HEK293T (cell line): ENCODE results near the gene RBFOX2.

ENCODE experiments used
- CTCF ChIA-PET: fragments of 350-600 bp; formaldehyde crosslinking; extraction: SDS; loops from one replicate; lab custom pipeline; 2021; ENCODE audit warnings: antibody characterized with exemption, inconsistent platforms; lab: Yijun Ruan, JAX
- POLR2A ChIA-PET: fragments of 350-600 bp; formaldehyde crosslinking; extraction: SDS; loops from one replicate; lab custom pipeline; 2020; ENCODE audit warnings: antibody characterized with exemption, inconsistent platforms; lab: Yijun Ruan, JAX
- DNase-seq: peaks from one replicate; pipeline ENCODE4 v3.0.0; 2012; ENCODE audit warnings: mixed read lengths; ENCODE audit errors: extremely low spot score
- ARNT ChIP-seq: fragments of 450-650 bp; IDR thresholded peaks from 2 replicates; pipeline ENCODE4 v1.6.1; 2017; ENCODE audit warnings: mild to moderate bottlenecking
- BHLHE40 ChIP-seq: fragments of 450-650 bp; IDR thresholded peaks from 2 replicates; pipeline ENCODE4 v1.6.1; 2016; ENCODE audit warnings: mild to moderate bottlenecking, moderate library complexity, borderline replicate concordance
- CTBP1 ChIP-seq: fragments of 450-650 bp; IDR thresholded peaks from 2 replicates; pipeline ENCODE4 v1.6.1; 2016; ENCODE audit warnings: borderline replicate concordance
- ELF4 ChIP-seq: fragments of 450-650 bp; IDR thresholded peaks from 2 replicates; pipeline ENCODE4 v1.6.1; 2017; ENCODE audit warnings: antibody characterized with exemption
- FOXA1 ChIP-seq: fragments of 450-650 bp; IDR thresholded peaks from 2 replicates; pipeline ENCODE4 v1.6.1; 2016; ENCODE audit warnings: mild to moderate bottlenecking
- FOXK2 ChIP-seq: fragments of 450-650 bp; IDR thresholded peaks from 2 replicates; pipeline ENCODE4 v1.6.1; 2016; ENCODE audit warnings: mild to moderate bottlenecking
- FOXM1 ChIP-seq: fragments of 450-650 bp; IDR thresholded peaks from 2 replicates; pipeline ENCODE4 v1.6.1; 2017; ENCODE audit warnings: mild to moderate bottlenecking, borderline replicate concordance
- HDGF ChIP-seq: fragments of 450-650 bp; IDR thresholded peaks from 2 replicates; pipeline ENCODE4 v1.6.1; 2017; ENCODE audit warnings: antibody characterized with exemption, borderline replicate concordance
- L3MBTL2 ChIP-seq: fragments of 450-650 bp; conservative IDR thresholded peaks from 2 replicates; pipeline ENCODE4 v1.6.1; 2016; ENCODE audit warnings: mild to moderate bottlenecking
- LEF1 ChIP-seq: fragments of 450-650 bp; IDR thresholded peaks from 2 replicates; pipeline ENCODE4 v1.6.1; 2017; ENCODE audit warnings: mild to moderate bottlenecking, borderline replicate concordance
- NFRKB ChIP-seq: fragments of 450-650 bp; IDR thresholded peaks from 2 replicates; pipeline ENCODE4 v1.6.1; 2016; ENCODE audit warnings: mild to moderate bottlenecking, moderate library complexity
- PKNOX1 ChIP-seq: fragments of 450-650 bp; IDR thresholded peaks from 2 replicates; pipeline ENCODE4 v1.6.1; 2016
- SP1 ChIP-seq: fragments of 450-650 bp; IDR thresholded peaks from 2 replicates; pipeline ENCODE4 v1.6.1; 2017
- SUZ12 ChIP-seq: fragments of 450-650 bp; IDR thresholded peaks from 2 replicates; pipeline ENCODE4 v1.6.1; 2016; ENCODE audit warnings: mild to moderate bottlenecking
- TARDBP ChIP-seq: fragments of 450-650 bp; IDR thresholded peaks from 2 replicates; pipeline ENCODE4 v1.6.1; 2016
- ZNF384 ChIP-seq: fragments of 450-650 bp; IDR thresholded peaks from 2 replicates; pipeline ENCODE4 v1.6.1; 2016

The RBFOX2 gene

DNA sequence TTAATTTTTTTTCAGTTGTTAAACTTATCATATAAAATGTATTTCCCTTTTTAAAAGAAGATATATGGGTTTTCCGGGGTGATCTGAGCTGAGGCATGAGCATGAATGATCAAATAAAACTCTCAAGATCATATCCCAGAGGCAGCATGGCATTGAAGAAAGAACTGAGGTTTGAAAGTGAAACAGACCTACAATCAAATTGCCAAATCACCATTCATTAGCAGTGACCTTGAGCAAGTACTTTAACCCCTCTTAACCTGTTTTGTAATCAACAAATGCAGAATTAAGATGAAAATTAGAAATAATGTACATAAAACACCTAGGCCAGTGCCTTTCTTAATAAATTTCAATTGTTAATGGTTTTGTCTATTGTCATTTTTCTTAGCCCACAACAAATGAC, 116.0 kb downstream of the RBFOX2 start:
- ChIA-PET POLR2A (no interaction called here), CTCF (interaction anchor here (0.7 kb wide), 1 partner anchor 491 kb away, joined by 3 read pairs; no protein-coding TSS in a partner anchor)
- TF ChIP-seq FOXK2 (no peak), ELF4 (no peak), HDGF (no peak), CTBP1 (no peak), NFRKB (no peak), PKNOX1 (peak; percentile 53; the same call in 1 of the 2 replicates)
- no peak for DNase-seq

DNA sequence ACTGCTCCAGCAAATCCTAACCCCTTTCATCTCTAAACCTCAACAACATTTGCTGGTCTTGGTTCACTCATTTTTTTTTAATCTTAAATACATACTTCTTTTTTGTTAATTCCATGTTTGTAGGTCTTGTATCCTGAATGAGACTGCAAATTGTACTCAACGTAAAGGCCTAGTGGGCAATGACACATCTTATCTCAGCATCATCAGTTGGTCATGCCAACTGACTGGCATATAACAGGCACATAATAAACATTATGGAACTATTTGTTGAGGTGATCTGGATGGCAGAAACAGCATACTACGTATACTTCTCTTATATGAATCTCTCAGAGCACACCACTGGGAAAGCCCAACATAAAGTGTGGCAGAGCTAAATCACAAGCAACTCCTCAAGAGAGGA, 116.7 kb downstream of the RBFOX2 start:
- DNase-seq = no peak
- TF ChIP-seq FOXA1 (no peak), ZNF384 (no peak), PKNOX1 (no peak), CTBP1 (no peak), FOXK2 (no peak), ARNT (no peak), SUZ12 (no peak)
- ChIA-PET POLR2A (no interaction called here), CTCF (interaction anchor here (0.7 kb wide), 1 partner anchor 490 kb away, joined by 3 read pairs; no protein-coding TSS in a partner anchor)

- ChIA-PET CTCF (no interaction called here), POLR2A (no interaction called here)
- no peak for TF ChIP-seq FOXK2
- no peak for TF ChIP-seq ELF4
- no peak for TF ChIP-seq CTBP1
- no peak for TF ChIP-seq ZNF384
- TF ChIP-seq TARDBP = no peak
- TF ChIP-seq SP1 = no peak
- no peak for TF ChIP-seq L3MBTL2
- TF ChIP-seq HDGF = no peak
- no peak for TF ChIP-seq FOXA1
- no peak for DNase-seq
These were observed 117.7 kb downstream of the RBFOX2 start for GRCh38 chr22:35910926-35911325.

DNA sequence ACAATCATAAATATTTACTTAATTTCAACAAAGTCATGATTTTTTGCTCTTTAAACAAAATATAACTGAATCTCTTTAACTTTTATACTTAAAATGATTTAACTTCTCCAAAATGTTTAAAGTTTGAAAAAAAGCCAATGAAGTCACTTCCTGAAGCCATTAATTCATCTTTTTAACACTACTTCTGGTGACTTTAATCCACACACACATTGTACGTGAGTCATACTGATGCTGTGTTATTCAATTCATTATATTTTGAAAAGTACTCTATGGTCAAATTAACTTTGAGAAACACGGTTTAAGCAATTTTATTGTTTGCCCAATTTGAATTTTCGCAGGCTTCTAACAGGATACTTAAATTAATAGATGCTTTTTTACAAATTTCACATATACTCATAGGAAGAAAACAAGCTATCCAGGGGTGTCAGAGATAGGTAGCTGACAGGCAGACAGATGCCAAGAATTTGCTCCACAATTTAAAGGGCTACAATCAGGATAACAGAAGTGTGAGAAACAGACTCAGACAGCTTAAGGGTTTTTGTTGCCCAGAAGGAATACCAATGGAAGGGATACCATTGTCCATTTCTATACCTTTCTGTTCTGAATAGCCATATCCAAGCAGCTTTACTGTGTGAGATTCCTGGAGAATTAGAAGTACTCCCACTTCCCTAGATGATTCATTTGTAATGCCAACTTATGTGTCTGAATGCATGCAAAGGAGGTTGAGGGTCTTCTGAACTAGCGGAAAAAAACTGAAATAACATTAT, 118.4 kb downstream of the RBFOX2 start:
- DNase-seq = no peak
- ChIA-PET POLR2A (no interaction called here), CTCF (no interaction called here)
- TF ChIP-seq HDGF = no peak
- no peak for TF ChIP-seq FOXM1
- no peak for TF ChIP-seq L3MBTL2
- TF ChIP-seq ELF4 = no peak
- TF ChIP-seq NFRKB = no peak
- no peak for TF ChIP-seq FOXA1
- TF ChIP-seq CTBP1 = no peak
- TF ChIP-seq LEF1 = no peak
- no peak for TF ChIP-seq PKNOX1
- TF ChIP-seq SP1 = no peak
- no peak for TF ChIP-seq TARDBP
- TF ChIP-seq FOXK2 = no peak
- no peak for TF ChIP-seq ARNT

GRCh38 chr22:35905894-35906293, 122.7 kb downstream of the RBFOX2 start:
- no peak for DNase-seq
- TF ChIP-seq BHLHE40 (no peak), CTBP1 (no peak), NFRKB (no peak), HDGF (no peak), FOXM1 (no peak), SP1 (no peak), LEF1 (no peak), ARNT (no peak), PKNOX1 (no peak), L3MBTL2 (no peak), ZNF384 (no peak), FOXA1 (no peak), TARDBP (no peak), SUZ12 (no peak), ELF4 (no peak), FOXK2 (no peak)
- ChIA-PET CTCF (no interaction called here), POLR2A (no interaction called here)

DNA sequence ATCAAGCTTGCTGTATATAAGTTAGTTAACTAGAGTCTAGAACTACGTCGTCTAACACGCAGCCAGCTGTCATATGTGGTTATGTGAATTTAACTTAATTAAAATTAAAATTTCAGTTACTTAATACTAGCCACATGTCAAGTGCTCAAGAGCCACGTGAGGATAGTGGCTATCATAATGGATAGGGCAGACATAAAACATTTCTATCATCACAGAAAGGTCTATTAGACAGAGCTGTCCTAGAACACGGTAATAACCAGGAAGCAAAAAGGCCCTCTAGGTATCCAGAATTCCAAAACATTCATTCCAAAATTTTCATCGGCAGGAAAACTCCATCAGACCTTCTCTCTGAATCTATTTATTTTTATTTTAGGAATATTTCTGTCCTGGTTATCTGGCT, 123.9 kb downstream of the RBFOX2 start:
- no peak for DNase-seq
- TF ChIP-seq FOXA1 = no peak
- TF ChIP-seq SP1 = no peak
- TF ChIP-seq ZNF384 = no peak
- TF ChIP-seq FOXK2 = no peak
- no peak for TF ChIP-seq L3MBTL2
- TF ChIP-seq PKNOX1 = no peak
- no peak for TF ChIP-seq SUZ12
- no peak for TF ChIP-seq HDGF
- ChIA-PET CTCF (no interaction called here), POLR2A (interaction anchor here (1.8 kb wide), 1 partner anchor 10 kb away, joined by 10 read pairs; no protein-coding TSS in a partner anchor)
